NAMALWA (cell line): ENCODE results near the gene SMCO1.
A peak's percentile ranks its signal among the peaks of the same experiment; 100 is the strongest.
"Not testable (repeated sequence)": the region's sequence is repeated elsewhere in the genome, so short reads cannot be mapped to it uniquely, and the experiment has no call there.

ENCODE experiments used
- DNase-seq: peaks from one replicate; pipeline ENCODE4 v3.0.0-alpha.2; 2015; ENCODE audit warnings: low spot score

SMCO1 gene

GRCh38 chr3:196514913-196515621, at the start of gene SMCO1:
Gene SMCO1 (minus strand): TSS chr3:196515346. CDS start chr3:196515209, 137 bp downstream.
- no peak for DNase-seq

- no peak for DNase-seq
Observed at GRCh38 chr3:196563721-196564225, 48.6 kb upstream of the SMCO1 start.

- DNase-seq = no peak
Observed at GRCh38 chr3:196559826-196560225, 44.7 kb upstream of the SMCO1 start.

DNA sequence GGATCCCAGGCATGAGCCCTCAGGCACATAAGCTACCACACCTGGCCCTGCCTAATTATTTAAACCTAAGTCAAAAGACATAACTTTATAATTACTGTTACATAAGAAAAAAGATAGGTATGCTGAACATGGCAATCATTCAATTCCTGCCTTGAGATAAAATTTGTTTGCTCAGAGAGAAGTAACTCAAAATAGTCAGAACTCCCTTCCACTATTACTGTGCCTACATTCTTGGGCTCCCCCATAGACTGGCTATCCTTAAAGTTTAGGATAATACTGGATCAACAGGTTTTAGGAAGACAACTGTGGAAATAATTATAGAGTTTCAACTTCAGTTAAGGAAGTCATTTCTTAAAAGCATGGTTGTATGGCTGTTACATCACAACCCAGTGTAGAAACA, 43.3 kb upstream of the SMCO1 start:
- DNase-seq = no peak

- DNase-seq = no peak
Observed at GRCh38 chr3:196557236-196557635, 42.1 kb upstream of the SMCO1 start.

GRCh38 chr3:196555295-196555694, 40.1 kb upstream of the SMCO1 start:
- DNase-seq = no peak

- DNase-seq = peak; percentile 34
Observed at GRCh38 chr3:196554205-196554604, 39.1 kb upstream of the SMCO1 start.

DNA sequence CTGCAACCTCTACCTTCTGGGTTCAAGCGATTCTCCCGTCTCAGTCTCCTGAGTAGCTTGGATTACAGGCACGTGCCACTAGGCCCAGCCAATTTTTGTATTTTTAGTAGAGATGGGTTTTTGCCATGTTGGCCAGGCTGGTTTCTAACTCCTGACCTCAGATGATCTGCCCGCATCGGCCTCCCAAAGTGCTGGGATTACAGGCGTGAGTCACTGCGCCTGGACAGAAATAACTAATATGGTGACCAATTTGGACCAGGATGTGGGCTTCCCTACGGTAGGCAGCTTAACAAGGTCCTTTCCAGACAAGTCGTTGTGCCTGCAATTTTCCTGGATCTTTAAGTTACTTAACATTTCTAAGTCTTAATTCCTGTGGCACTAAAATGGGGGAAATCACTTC, 38.4 kb upstream of the SMCO1 start:
- no peak for DNase-seq

DNA sequence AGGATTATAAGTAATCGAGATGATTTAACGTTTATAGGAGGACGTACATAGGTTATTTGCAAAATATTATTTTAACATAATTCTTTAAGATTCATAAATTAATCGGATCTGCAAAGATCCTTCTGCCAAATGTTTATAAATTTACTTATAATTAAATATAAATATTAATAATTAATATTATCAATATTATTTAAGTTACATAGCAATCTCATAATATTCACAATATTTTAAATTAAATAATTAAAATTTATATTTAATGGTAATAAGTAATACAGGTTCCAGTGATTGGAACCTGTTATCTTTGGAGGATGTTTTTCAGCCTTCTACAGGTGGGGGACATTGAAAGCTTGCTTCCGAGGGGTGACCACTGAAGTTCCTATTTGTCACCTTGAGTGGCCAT, 37.1 kb upstream of the SMCO1 start:
- DNase-seq = no peak

GRCh38 chr3:196550172-196550571, 35.0 kb upstream of the SMCO1 start:
- not testable (repeated sequence) for DNase-seq

DNA sequence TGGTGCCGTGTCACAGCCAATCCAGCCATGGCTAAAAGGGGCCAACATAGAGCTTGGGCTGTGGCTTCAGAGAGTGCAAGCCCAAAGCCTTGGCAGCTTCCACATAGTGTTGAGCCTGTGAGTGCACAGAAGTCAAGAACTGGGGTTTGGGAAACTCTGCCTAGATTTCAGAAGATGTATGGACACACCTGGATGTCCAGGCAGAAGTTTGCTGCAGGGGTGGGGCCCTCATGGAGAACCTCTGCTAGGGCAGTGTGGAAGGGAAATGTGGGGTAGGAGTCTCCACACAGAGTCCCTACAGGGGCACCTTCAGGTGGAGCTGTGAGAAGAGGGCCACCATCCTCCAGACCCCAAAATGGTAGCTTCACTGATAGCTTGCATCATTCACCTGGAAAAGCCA, 34.2 kb upstream of the SMCO1 start:
- DNase-seq = not testable (repeated sequence)

GRCh38 chr3:196547067-196547466, 31.9 kb upstream of the SMCO1 start:
- DNase-seq = peak; percentile 32

- no peak for DNase-seq
Observed at GRCh38 chr3:196546537-196546936, 31.4 kb upstream of the SMCO1 start.

DNA sequence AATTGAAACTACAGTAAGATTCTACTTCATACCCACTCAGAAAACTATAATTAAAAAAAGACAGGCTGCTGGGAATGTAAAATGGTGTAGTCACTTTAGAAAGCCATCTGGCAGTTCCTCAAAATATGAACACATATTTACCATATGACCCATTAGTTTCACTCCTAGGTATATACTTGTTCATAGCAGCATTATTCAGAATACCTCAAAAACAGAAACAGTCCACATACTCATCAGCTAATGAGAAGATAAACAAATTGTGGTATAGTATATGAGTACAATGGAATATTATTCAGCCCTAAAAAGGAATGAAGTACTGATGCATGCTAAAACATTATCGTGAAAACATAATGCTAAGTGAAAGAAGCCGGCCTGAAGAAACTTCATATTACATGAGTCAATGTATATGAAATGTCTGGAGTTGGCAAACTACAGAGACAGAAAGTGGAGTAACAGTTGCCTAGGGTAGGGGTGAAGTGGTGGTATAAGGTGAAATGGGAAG, 29.4 kb upstream of the SMCO1 start:
- no peak for DNase-seq

DNA sequence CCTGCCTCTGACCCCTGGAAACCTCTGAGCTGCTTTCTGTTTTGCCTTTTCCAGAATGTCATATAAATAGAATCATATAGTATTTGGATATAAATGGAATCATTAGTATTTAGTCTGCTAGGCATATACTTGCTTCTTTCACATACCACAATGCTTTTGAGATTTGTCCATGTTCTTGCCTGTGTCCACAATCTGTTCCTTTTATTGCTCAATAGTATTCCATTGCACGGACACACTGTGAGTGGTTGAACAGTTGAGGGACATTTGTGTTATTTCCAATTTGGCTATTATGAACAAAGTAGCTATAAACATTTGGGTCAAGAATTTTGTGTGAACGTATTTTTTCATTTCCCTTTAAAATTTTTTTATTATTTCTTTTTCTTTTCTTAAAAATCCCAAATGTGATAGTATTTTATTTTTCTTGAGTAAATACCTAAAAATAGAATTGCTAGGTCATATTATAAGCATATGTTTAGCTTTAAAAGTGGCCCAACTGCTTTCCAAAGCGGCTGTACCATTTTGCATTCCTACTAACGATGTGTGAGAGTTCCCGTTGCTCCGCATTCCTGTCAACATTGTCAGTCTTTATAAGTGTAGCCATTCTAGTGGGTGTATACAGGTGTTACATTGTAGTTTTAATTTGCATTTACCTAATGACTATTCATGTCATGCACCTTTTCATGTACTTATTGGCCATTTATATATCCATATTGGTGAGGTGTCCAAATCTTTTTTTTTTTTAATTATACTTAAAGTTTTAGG, 26.7 kb upstream of the SMCO1 start:
- DNase-seq = no peak

DNA sequence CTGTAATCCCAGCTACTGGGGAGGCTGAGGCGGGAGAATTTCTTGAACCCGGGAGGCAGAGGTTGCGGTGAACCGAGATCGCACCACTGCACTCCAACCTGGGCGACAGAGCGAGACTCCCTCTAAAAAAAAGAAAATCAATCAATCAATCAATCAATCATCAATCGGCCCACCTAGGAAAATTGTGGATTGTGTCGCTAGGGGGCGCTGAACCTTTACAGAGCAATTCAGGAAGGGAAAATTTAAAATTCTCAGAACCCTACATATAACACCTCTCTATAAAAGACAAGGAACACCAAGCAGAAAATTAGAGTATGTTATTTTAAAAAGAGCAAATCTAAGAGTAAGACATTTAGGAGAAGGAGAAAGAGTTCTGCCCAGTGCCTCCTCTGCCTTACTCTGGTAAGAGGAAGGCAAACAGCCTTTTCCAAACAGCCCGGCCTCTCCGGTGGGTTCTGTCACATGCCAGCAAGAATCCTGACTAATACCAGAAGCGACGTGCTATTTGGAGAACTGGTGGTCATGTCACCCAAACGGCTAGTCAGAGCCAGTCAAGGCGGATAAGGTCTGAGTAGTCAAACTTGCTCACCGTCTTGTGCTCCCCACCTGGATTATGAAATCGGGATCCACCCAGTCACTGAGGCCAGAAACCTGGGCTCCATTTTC, 22.3 kb upstream of the SMCO1 start:
- DNase-seq = peak; percentile 42

DNA sequence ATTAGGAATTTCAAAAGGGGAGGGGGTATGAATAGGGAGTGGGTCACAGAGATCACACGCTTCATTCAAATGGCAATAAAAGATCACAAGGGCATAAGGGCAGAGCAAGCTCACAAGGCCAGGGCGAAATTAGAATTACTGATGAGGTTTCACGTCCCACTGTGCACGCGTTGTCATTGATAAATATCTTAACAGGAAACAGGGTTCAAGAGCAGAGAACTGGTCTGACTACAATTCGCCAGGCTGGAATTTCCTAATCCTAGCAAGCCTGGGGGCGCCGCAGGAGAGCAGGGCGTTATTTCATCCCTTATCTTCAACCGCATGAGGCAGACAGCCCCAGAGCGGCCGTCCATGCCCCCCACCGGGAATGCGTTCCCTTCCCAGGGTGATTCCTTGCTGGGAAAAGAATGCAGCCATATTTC, 18.1 kb upstream of the SMCO1 start:
- DNase-seq = no peak

DNA sequence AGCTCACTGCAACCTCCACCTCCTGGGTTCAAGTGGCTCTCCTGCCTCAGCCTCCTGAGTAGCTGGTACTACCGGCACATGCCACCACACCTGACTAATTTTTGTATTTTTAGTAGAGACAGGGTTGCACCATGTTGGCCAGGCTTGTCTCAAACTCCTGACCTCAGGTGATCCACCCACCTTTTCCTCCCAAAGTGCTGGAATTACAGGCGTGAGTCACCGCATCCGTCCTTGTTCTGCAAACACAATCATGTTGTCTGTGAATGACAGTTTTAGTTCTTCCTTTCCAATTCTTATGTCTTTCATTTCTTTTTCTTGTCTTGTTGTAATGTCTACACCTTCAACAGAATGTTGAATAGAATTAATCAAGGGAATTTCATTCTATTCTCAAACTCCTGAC, 16.3 kb upstream of the SMCO1 start:
- DNase-seq = no peak

DNA sequence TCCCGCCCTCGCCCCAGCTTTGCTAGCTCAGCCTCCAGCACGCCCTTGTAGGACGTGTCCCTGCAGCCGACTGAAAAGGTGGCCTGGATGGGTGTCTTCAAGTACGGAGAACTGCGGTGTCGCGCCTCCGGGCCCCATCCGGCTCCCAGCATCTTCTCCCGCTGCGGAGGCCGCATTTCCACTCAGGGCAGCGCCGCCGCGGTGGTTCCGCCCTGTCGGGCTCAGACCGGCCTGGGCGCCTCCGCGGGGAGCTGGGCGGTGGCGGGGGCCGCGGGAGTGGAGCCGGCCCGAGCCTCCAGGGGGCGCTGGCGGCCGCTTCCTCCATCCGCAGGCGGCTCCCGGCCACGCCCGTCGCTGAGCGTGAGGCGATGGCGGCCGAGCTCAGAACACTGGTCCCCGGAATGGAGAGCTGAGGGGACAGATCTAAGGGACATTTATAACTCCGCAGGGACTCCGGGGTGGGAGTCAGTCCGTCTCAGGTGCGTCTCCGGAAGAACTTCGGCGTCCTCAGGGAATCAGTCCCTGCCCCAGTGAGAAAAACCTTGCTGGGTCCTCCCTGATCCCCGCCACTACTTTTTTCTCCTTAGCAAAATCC, 13.6 kb upstream of the SMCO1 start:
- DNase-seq = peak; percentile 56

- no peak for DNase-seq
Observed at GRCh38 chr3:196525141-196525540, 10.0 kb upstream of the SMCO1 start.

GRCh38 chr3:196524527-196524926, 9.4 kb upstream of the SMCO1 start:
- peak; percentile 45 for DNase-seq

DNA sequence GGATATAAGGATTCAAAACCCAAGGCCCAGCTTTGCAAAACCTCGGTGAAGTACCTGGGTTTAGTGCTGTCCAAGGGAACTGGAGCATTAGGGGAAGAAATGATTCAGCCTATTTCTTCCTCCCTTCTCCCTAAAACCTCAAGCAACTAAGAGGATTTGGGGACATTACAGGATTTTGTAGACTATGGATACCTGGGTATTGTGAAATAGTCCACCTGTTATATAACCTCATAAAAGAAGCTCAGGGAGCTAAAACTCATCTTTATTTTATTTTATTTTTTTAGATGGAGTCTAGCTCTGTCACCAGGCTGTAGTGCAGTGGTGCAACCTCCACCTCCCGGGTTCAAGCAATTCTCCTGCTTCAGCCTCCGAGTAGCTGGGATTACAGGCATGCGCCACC, 8.7 kb upstream of the SMCO1 start:
- no peak for DNase-seq
